ENCODE measurements around the gene PSEN2. TPM values are rescaled to one million over a fixed set of nuclear protein-coding genes. Genes with fewer than 3 reads are reported as not detected.

The PSEN2 gene
- total RNA-seq, result 10 to 100 TPM; 14.9 to 28.5 (median 20.2) TPM

- H3K27ac ChIP-seq, result peak within 1 kb of the TSS; percentile 73
- peak within 1 kb of the TSS; percentile 88 for H3K4me3 ChIP-seq
- H3K4me1 ChIP-seq, result peaks cover 19% of the 10 kb centered on the region
- WGBS, result 0% methylated on average over 29 of the region's 97 CpGs
- no peaks in the 10 kb centered on the region for H3K9me3 ChIP-seq
- H3K36me3 ChIP-seq, result no peaks in the 10 kb centered on the region
- TF ChIP-seq POLR2A (IDR thresholded peaks at IDR 0.05), result peak in 1 of 2 donors; percentile 16
- TF ChIP-seq, protein P1, sequence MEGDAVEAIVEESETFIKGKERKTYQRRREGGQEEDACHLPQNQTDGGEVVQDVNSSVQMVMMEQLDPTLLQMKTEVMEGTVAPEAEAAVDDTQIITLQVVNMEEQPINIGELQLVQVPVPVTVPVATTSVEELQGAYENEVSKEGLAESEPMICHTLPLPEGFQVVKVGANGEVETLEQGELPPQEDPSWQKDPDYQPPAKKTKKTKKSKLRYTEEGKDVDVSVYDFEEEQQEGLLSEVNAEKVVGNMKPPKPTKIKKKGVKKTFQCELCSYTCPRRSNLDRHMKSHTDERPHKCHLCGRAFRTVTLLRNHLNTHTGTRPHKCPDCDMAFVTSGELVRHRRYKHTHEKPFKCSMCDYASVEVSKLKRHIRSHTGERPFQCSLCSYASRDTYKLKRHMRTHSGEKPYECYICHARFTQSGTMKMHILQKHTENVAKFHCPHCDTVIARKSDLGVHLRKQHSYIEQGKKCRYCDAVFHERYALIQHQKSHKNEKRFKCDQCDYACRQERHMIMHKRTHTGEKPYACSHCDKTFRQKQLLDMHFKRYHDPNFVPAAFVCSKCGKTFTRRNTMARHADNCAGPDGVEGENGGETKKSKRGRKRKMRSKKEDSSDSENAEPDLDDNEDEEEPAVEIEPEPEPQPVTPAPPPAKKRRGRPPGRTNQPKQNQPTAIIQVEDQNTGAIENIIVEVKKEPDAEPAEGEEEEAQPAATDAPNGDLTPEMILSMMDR (IDR thresholded peaks at IDR 0.05), result peak; percentile 8 to 27
- TF ChIP-seq EP300 (IDR thresholded peaks at IDR 0.05), result no peak
- no peaks in the 10 kb centered on the region for H3K27me3 ChIP-seq
- peak in 1 of 2 donors; percentile 80 for DNase-seq (ENCODE audit: low spot score in 2 of 2)
Measured at GRCh38 chr1:226870401-226871279, at the start of gene PSEN2. Gene PSEN2 (plus strand): TSS chr1:226870616. CDS start chr1:226881908, 11,292 bp downstream.

- TF ChIP-seq EP300 (IDR thresholded peaks at IDR 0.05), result peak; percentile 89
- peak; percentile 62 to 77 (median 69) for TF ChIP-seq POLR2AphosphoS5 (IDR thresholded peaks at IDR 0.05)
- no peak for TF ChIP-seq POLR2A (IDR thresholded peaks at IDR 0.05)
- TF ChIP-seq, protein P1 (IDR thresholded peaks at IDR 0.05), result no peak
- Histone ChIP-seq H3K9me3 (no peaks in the 10 kb centered on the region), H3K27me3 (no peaks in the 10 kb centered on the region), H3K36me3 (no peaks in the 10 kb centered on the region), H3K4me1 (peaks cover 19% of the 10 kb centered on the region), H3K4me3 (no peak overlapping the region), H3K27ac (peak overlapping the region; percentile 78)
- DNase-seq (ENCODE audit: low spot score in 2 of 2), result peak; percentile 87 to 93
- 36% methylated on average over 8 of the region's 8 CpGs for WGBS
Measured at GRCh38 chr1:226820941-226821718, 49.3 kb upstream of the PSEN2 start.

- Histone ChIP-seq H3K4me3 (no peak overlapping the region), H3K4me1 (peaks cover 18% of the 10 kb centered on the region), H3K27me3 (no peaks in the 10 kb centered on the region), H3K9me3 (no peaks in the 10 kb centered on the region), H3K36me3 (no peaks in the 10 kb centered on the region), H3K27ac (peak overlapping the region; percentile 78)
- no peak for TF ChIP-seq EP300 (IDR thresholded peaks at IDR 0.05)
- TF ChIP-seq, protein P1 (IDR thresholded peaks at IDR 0.05), result no peak
- no peak for DNase-seq (ENCODE audit: low spot score in 2 of 2)
- 63% methylated on average over 1 of the region's 1 CpG for WGBS
Measured at GRCh38 chr1:226821719-226822085, 48.7 kb upstream of the PSEN2 start.

- Histone ChIP-seq H3K4me1 (peaks cover 35% of the 10 kb centered on the region), H3K36me3 (no peaks in the 10 kb centered on the region), H3K9me3 (no peaks in the 10 kb centered on the region), H3K27me3 (no peaks in the 10 kb centered on the region), H3K27ac (no peak overlapping the region), H3K4me3 (no peak overlapping the region)
- 95% methylated on average over 5 of the region's 5 CpGs for WGBS
- TF ChIP-seq POLR2AphosphoS5 (IDR thresholded peaks at IDR 0.05) (no peak), EP300 (IDR thresholded peaks at IDR 0.05) (no peak), POLR2A (IDR thresholded peaks at IDR 0.05) (no peak)
- TF ChIP-seq, protein P1 (IDR thresholded peaks at IDR 0.05), result no peak
- DNase-seq (ENCODE audit: low spot score in 2 of 2), result peak in 1 of 2 donors; percentile 6
Measured at GRCh38 chr1:226823643-226824042, 46.8 kb upstream of the PSEN2 start.

All from suprapubic skin (tissue), 4 donors.